ENCODE results near the gene PKNOX2.

The PKNOX2 gene

GRCh38 chr11:125262194-125262829, 97.8 kb downstream of the PKNOX2 start:
- DNase-seq (ENCODE audit: low read depth in 2 of 2): no peak

- no peak for DNase-seq (ENCODE audit: low read depth in 2 of 2)
These were observed 98.3 kb downstream of the PKNOX2 start for GRCh38 chr11:125262830-125263218.

GRCh38 chr11:125263268-125263790, 98.8 kb downstream of the PKNOX2 start:
- DNase-seq (ENCODE audit: low read depth in 2 of 2): no peak

GRCh38 chr11:125264100-125265022, 99.8 kb downstream of the PKNOX2 start:
- no peak for DNase-seq (ENCODE audit: low read depth in 2 of 2)

- no peak for DNase-seq (ENCODE audit: low read depth in 2 of 2)
These were observed 103.0 kb downstream of the PKNOX2 start for GRCh38 chr11:125267548-125267947.

- DNase-seq (ENCODE audit: low read depth in 2 of 2): no peak
These were observed 104.1 kb downstream of the PKNOX2 start for GRCh38 chr11:125268611-125269010.

GRCh38 chr11:125270106-125270505, 105.6 kb downstream of the PKNOX2 start:
- no peak for DNase-seq (ENCODE audit: low read depth in 2 of 2)

GRCh38 chr11:125270711-125271110, 106.2 kb downstream of the PKNOX2 start:
- DNase-seq (ENCODE audit: low read depth in 2 of 2): no peak

- DNase-seq (ENCODE audit: low read depth in 2 of 2): no peak
These were observed 107.0 kb downstream of the PKNOX2 start for GRCh38 chr11:125271483-125272091.

GRCh38 chr11:125272092-125272491, 107.5 kb downstream of the PKNOX2 start:
- no peak for DNase-seq (ENCODE audit: low read depth in 2 of 2)

GRCh38 chr11:125272821-125273220, 108.3 kb downstream of the PKNOX2 start:
- no peak for DNase-seq (ENCODE audit: low read depth in 2 of 2)

GRCh38 chr11:125273519-125274000, 109.0 kb downstream of the PKNOX2 start:
- DNase-seq (ENCODE audit: low read depth in 2 of 2): no peak

- no peak for DNase-seq (ENCODE audit: low read depth in 2 of 2)
These were observed 109.8 kb downstream of the PKNOX2 start for GRCh38 chr11:125274309-125274708.

GRCh38 chr11:125274774-125275173, 110.2 kb downstream of the PKNOX2 start:
- no peak for DNase-seq (ENCODE audit: low read depth in 2 of 2)

- DNase-seq (ENCODE audit: low read depth in 2 of 2): no peak
These were observed 111.5 kb downstream of the PKNOX2 start for GRCh38 chr11:125275905-125276618.

- DNase-seq (ENCODE audit: low read depth in 2 of 2): no peak
These were observed 112.0 kb downstream of the PKNOX2 start for GRCh38 chr11:125276619-125276976.

GRCh38 chr11:125279676-125280418, 115.3 kb downstream of the PKNOX2 start:
- no peak for DNase-seq (ENCODE audit: low read depth in 2 of 2)

- no peak for DNase-seq (ENCODE audit: low read depth in 2 of 2)
These were observed 116.1 kb downstream of the PKNOX2 start for GRCh38 chr11:125280646-125281045.

- DNase-seq (ENCODE audit: low read depth in 2 of 2): peak in 1 of 2 donors; percentile 1
These were observed 117.5 kb downstream of the PKNOX2 start for GRCh38 chr11:125281831-125282595.

- no peak for DNase-seq (ENCODE audit: low read depth in 2 of 2)
These were observed 118.0 kb downstream of the PKNOX2 start for GRCh38 chr11:125282596-125282914.

All from stimulated activated CD8-positive, alpha-beta memory T cell treated with anti-CD3 and anti-CD28 coated beads, Interleukin-2, amount 100 ng/mL, for 48 hours (primary cell).